Mesendoderm (in vitro differentiated cells): ENCODE measurements around the gene WDR46.
A peak's percentile ranks its signal among the peaks of the same experiment; 100 is the strongest.

ENCODE experiments used
- DNase-seq: peaks from one replicate; pipeline ENCODE4 v3.0.0; 2013
- H2AK5ac ChIP-seq: 2 replicates; pipeline ENCODE4 v1.6.1; 2013; ENCODE audit warnings: low read length, inconsistent platforms
- H2BK120ac ChIP-seq: 2 replicates; pipeline ENCODE4 v1.6.1; 2013; ENCODE audit warnings: low read depth, mild to moderate bottlenecking, low read length, moderate library complexity, mixed read lengths
- H2BK15ac ChIP-seq: replicated peaks from 2 replicates; pipeline ENCODE4 v1.6.1; 2013; ENCODE audit warnings: low read depth, mild to moderate bottlenecking, moderate library complexity
- H2BK5ac ChIP-seq: 2 replicates; pipeline ENCODE4 v1.6.1; 2013; ENCODE audit warnings: low read length, inconsistent platforms
- H3K18ac ChIP-seq: 2 replicates; pipeline ENCODE4 v1.6.1; 2013; ENCODE audit warnings: mild to moderate bottlenecking, low read length, mixed read lengths
- H3K23ac ChIP-seq: one replicate; pipeline ENCODE4 v1.6.1; 2013; ENCODE audit warnings: low read length
- H3K27ac ChIP-seq: 2 replicates; pipeline ENCODE4 v1.5.1; 2013; ENCODE audit warnings: low read depth, mild to moderate bottlenecking, inconsistent platforms, low read length, moderate library complexity
- H3K27me3 ChIP-seq: 2 replicates; pipeline ENCODE4 v1.6.1; 2013; ENCODE audit warnings: low read length, control low read depth, mild to moderate bottlenecking, inconsistent platforms; ENCODE audit not compliant: insufficient read depth, poor library complexity
- H3K36me3 ChIP-seq: 2 replicates; pipeline ENCODE4 v1.6.1; 2013; ENCODE audit warnings: low read length, inconsistent platforms; ENCODE audit not compliant: control insufficient read depth, insufficient read depth
- H3K4ac ChIP-seq: one replicate; pipeline ENCODE4 v1.6.1; 2013; ENCODE audit warnings: low read depth, mild to moderate bottlenecking, low read length, moderate library complexity
- H3K4me1 ChIP-seq: 2 replicates; pipeline ENCODE4 v1.6.1; 2013; ENCODE audit warnings: low read depth, low read length, inconsistent platforms; ENCODE audit not compliant: control insufficient read depth
- H3K4me2 ChIP-seq: 2 replicates; pipeline ENCODE4 v1.6.1; 2013; ENCODE audit warnings: low read length
- H3K4me3 ChIP-seq: 2 replicates; pipeline ENCODE4 v1.5.1; 2013; ENCODE audit warnings: mild to moderate bottlenecking, low read length
- H3K56ac ChIP-seq: one replicate; pipeline ENCODE4 v1.6.1; 2013; ENCODE audit warnings: low read length
- H3K79me1 ChIP-seq: 2 replicates; pipeline ENCODE4 v1.6.1; 2013; ENCODE audit warnings: low read length, inconsistent platforms
- H3K79me2 ChIP-seq: 2 replicates; pipeline ENCODE4 v1.6.1; 2013; ENCODE audit warnings: mild to moderate bottlenecking, low read length; ENCODE audit not compliant: control insufficient read depth, insufficient read depth
- H3K9ac ChIP-seq: 2 replicates; pipeline ENCODE4 v1.6.1; 2013; ENCODE audit warnings: low read length, inconsistent platforms
- H4K5ac ChIP-seq: one replicate; pipeline ENCODE4 v1.6.1; 2013; ENCODE audit warnings: low read length
- H4K8ac ChIP-seq: one replicate; pipeline ENCODE4 v1.6.1; 2013; ENCODE audit warnings: low read depth, mild to moderate bottlenecking, control low read depth, low read length, moderate library complexity
- WGBS: extraction: QIAGEN DNeasy Blood & Tissue Kit; methylation state at CpG from one replicate; pipeline ENCODE4 v1.1.7; 2013; ENCODE audit warnings: low lambda C conversion rate, missing lambda C conversion rate; ENCODE audit not compliant: insufficient coverage; ENCODE audit errors: extremely low coverage; 5-methylcytosine and 5-hydroxymethylcytosine counted together

WDR46 gene

GRCh38 chr6:33248932-33249731 is 39.9 kb downstream of the WDR46 start:
- H3K4me1 ChIP-seq: peaks cover 3% of the 10 kb centered on the region
- no peak overlapping the region for H4K5ac ChIP-seq
- no peak overlapping the region for H2BK120ac ChIP-seq
- no peak overlapping the region for H2AK5ac ChIP-seq
- no peaks in the 10 kb centered on the region for H3K79me1 ChIP-seq
- H3K4me2 ChIP-seq: peak overlapping the region; percentile 100
- peak overlapping the region; percentile 66 for H3K4me3 ChIP-seq
- H2BK5ac ChIP-seq: no peak overlapping the region
- no peak overlapping the region for H4K8ac ChIP-seq
- peak overlapping the region; percentile 94 for H3K9ac ChIP-seq
- H3K27me3 ChIP-seq: peaks cover 1% of the 10 kb centered on the region
- H3K79me2 ChIP-seq: no peaks in the 10 kb centered on the region
- H3K27ac ChIP-seq: peak overlapping the region; percentile 65
- WGBS: no CpG with 5 or more reads among the region's 58 CpGs
- H3K4ac ChIP-seq: no peak overlapping the region
- peak overlapping the region; percentile 98 for H3K56ac ChIP-seq
- peak; percentile 99 for DNase-seq
- H3K36me3 ChIP-seq: no peaks in the 10 kb centered on the region
- no peak overlapping the region for H2BK15ac ChIP-seq
- no peak overlapping the region for H3K23ac ChIP-seq
- H3K18ac ChIP-seq: no peak overlapping the region

- Histone ChIP-seq H2BK15ac (no peak overlapping the region), H3K79me2 (no peaks in the 10 kb centered on the region), H4K8ac (no peak overlapping the region), H2BK5ac (no peak overlapping the region), H3K56ac (peak overlapping the region; percentile 83), H3K9ac (peak overlapping the region; percentile 69), H3K4me3 (peak overlapping the region; percentile 40), H3K36me3 (no peaks in the 10 kb centered on the region), H3K4ac (no peak overlapping the region), H3K27me3 (peaks cover 1% of the 10 kb centered on the region), H2AK5ac (no peak overlapping the region), H3K4me1 (peaks cover 3% of the 10 kb centered on the region), H3K79me1 (no peaks in the 10 kb centered on the region), H3K23ac (no peak overlapping the region), H3K27ac (no peak overlapping the region), H3K18ac (no peak overlapping the region), H3K4me2 (peak overlapping the region; percentile 100), H4K5ac (no peak overlapping the region), H2BK120ac (no peak overlapping the region)
- no CpG with 5 or more reads among the region's 18 CpGs for WGBS
- DNase-seq: no peak
These were observed 40.5 kb downstream of the WDR46 start for GRCh38 chr6:33248643-33248931.

- H3K79me1 ChIP-seq: no peaks in the 10 kb centered on the region
- no peak overlapping the region for H3K23ac ChIP-seq
- no CpG with 5 or more reads among the region's 28 CpGs for WGBS
- no peak overlapping the region for H3K4me3 ChIP-seq
- H2AK5ac ChIP-seq: no peak overlapping the region
- peaks cover 1% of the 10 kb centered on the region for H3K27me3 ChIP-seq
- peak overlapping the region; percentile 83 for H3K56ac ChIP-seq
- H3K36me3 ChIP-seq: no peaks in the 10 kb centered on the region
- H2BK15ac ChIP-seq: no peak overlapping the region
- no peak overlapping the region for H3K27ac ChIP-seq
- no peak overlapping the region for H3K4ac ChIP-seq
- H4K5ac ChIP-seq: no peak overlapping the region
- DNase-seq: peak; percentile 90
- no peak overlapping the region for H3K18ac ChIP-seq
- H3K79me2 ChIP-seq: no peaks in the 10 kb centered on the region
- no peak overlapping the region for H2BK120ac ChIP-seq
- peaks cover 3% of the 10 kb centered on the region for H3K4me1 ChIP-seq
- H4K8ac ChIP-seq: no peak overlapping the region
- H3K4me2 ChIP-seq: peak overlapping the region; percentile 100
- peak overlapping the region; percentile 75 for H3K9ac ChIP-seq
- no peak overlapping the region for H2BK5ac ChIP-seq
These were observed 40.9 kb downstream of the WDR46 start for GRCh38 chr6:33247977-33248642.

- H2BK5ac ChIP-seq: no peak overlapping the region
- H3K4me1 ChIP-seq: no peaks in the 10 kb centered on the region
These were observed 45.6 kb downstream of the WDR46 start for GRCh38 chr6:33243476-33243875.

GRCh38 chr6:33241968-33242367 is 47.1 kb downstream of the WDR46 start:
- Histone ChIP-seq H2BK120ac (no peak overlapping the region), H3K23ac (no peak overlapping the region), H3K9ac (no peak overlapping the region), H2BK5ac (no peak overlapping the region), H4K5ac (no peak overlapping the region), H3K4me3 (no peak overlapping the region), H3K27ac (no peak overlapping the region), H3K79me1 (no peaks in the 10 kb centered on the region), H2AK5ac (no peak overlapping the region), H3K27me3 (peaks cover 1% of the 10 kb centered on the region), H3K79me2 (no peaks in the 10 kb centered on the region), H4K8ac (no peak overlapping the region), H3K36me3 (no peaks in the 10 kb centered on the region), H3K56ac (no peak overlapping the region), H3K18ac (no peak overlapping the region), H2BK15ac (no peak overlapping the region), H3K4me1 (no peaks in the 10 kb centered on the region), H3K4ac (no peak overlapping the region), H3K4me2 (no peak overlapping the region)
- WGBS: no CpG with 5 or more reads among the region's 3 CpGs
- no peak for DNase-seq

More at GRCh38 chr6:33243476-33243875, 45.6 kb downstream of the WDR46 start:
- Histone ChIP-seq H3K9ac (no peak overlapping the region), H4K5ac (no peak overlapping the region), H3K27ac (no peak overlapping the region), H4K8ac (no peak overlapping the region), H3K18ac (no peak overlapping the region), H3K56ac (no peak overlapping the region), H3K4me2 (no peak overlapping the region), H3K79me1 (no peaks in the 10 kb centered on the region), H3K4me3 (no peak overlapping the region), H2BK120ac (no peak overlapping the region), H3K27me3 (peaks cover 1% of the 10 kb centered on the region), H3K4ac (no peak overlapping the region), H2AK5ac (no peak overlapping the region), H3K36me3 (no peaks in the 10 kb centered on the region), H3K23ac (no peak overlapping the region), H2BK15ac (no peak overlapping the region), H3K79me2 (no peaks in the 10 kb centered on the region)
- no peak for DNase-seq
- no CpG with 5 or more reads among the region's 1 CpG for WGBS
